Spleen (tissue), 7 donors: ENCODE measurements around the gene VEPH1.

ENCODE experiments used
- CTCF ChIP-seq, 11 experiments: fragments of 200-600 bp in 7 of 11; fragments of 450-650 bp in 4 of 11; sonication (generic) in 4 of 11; IDR thresholded peaks in 8 of 11; conservative IDR thresholded peaks in 3 of 11; 1 replicate in 7 of 11; 2 replicates in 4 of 11; pipeline versions ENCODE4 v1.4.0 to v1.8.0; 2016 to 2021; ENCODE audit warnings: antibody characterized with exemption in 11 of 11, inconsistent platforms in 4 of 11, mild to moderate bottlenecking in 1 of 11
- POLR2A ChIP-seq, 3 donors: fragments of 450-650 bp; IDR thresholded peaks; one replicate each; pipeline ENCODE4 v1.5.1; 2017; ENCODE audit warnings: antibody characterized with exemption in 3 of 3, mild to moderate bottlenecking in 1 of 3
- POLR2AphosphoS5 ChIP-seq, 3 donors: sonication (generic); formaldehyde crosslinking; IDR thresholded peaks; one replicate each; pipeline ENCODE4 v1.5.1; 2017; ENCODE audit warnings: antibody characterized with exemption in 3 of 3
- donor health status: DM: no; HTN: no; CAD: no; lungs with moderate emphysema.
- donor health status: DM: no; HTN: no; CAD: no.
- donor health status: DM: no; HTN: no; CAD: no.

GRCh38 chr3:157393113-157393512, 110.1 kb downstream of the VEPH1 start:
- TF ChIP-seq CTCF (IDR thresholded peaks at IDR 0.05 in 8 of 11, conservative IDR thresholded peaks at IDR 0.05 in 3 of 11) (no peak), POLR2AphosphoS5 (IDR thresholded peaks at IDR 0.05) (no peak), POLR2A (IDR thresholded peaks at IDR 0.05) (no peak)
